GM13977 (cell line): ENCODE results near the gene STUM.

ENCODE experiments used
- DNase-seq: peaks from one replicate; pipeline ENCODE4 v3.0.0; 2012; ENCODE audit warnings: low spot score
- in situ Hi-C: fragments of 300-500 bp; cut with MboI; formaldehyde crosslinking; loops from one replicate; pipeline ENCODE4 v1.12.0; 2022; ENCODE audit warnings: low sequenced_read_pairs, low pct_unique_long_range_greater_than_20kb, mixed read lengths, inconsistent platforms; ENCODE audit not compliant: unreplicated experiment
- TF ChIP-seq, protein P1 (sequence below): IDR thresholded peaks from 2 replicates; pipeline ENCODE4 v1.5.1; 2012; ENCODE audit warnings: mild to moderate bottlenecking, control low read depth; ENCODE audit not compliant: insufficient read depth; ENCODE audit errors: extremely low read depth, missing control alignments

STUM gene

DNA sequence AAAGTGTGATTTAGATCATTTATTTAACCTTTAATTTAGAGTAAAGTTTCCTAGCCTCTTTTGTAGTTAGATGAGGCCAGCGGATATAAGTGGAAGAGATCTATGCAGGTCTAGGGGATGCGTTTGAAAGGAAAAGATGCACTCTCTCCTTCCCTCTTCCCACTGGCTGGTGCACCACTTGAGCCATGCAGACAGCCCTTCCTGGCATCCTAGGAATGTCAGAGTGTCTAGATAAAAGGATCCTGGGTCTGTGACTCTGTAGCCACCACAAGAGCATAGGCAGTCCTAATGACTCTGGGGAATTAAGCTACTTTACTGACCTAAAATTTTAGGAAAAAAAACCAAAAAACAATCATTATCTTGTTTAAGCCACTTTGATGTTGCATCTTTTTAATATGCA, 16.0 kb upstream of the STUM start:
- TF ChIP-seq, protein P1, sequence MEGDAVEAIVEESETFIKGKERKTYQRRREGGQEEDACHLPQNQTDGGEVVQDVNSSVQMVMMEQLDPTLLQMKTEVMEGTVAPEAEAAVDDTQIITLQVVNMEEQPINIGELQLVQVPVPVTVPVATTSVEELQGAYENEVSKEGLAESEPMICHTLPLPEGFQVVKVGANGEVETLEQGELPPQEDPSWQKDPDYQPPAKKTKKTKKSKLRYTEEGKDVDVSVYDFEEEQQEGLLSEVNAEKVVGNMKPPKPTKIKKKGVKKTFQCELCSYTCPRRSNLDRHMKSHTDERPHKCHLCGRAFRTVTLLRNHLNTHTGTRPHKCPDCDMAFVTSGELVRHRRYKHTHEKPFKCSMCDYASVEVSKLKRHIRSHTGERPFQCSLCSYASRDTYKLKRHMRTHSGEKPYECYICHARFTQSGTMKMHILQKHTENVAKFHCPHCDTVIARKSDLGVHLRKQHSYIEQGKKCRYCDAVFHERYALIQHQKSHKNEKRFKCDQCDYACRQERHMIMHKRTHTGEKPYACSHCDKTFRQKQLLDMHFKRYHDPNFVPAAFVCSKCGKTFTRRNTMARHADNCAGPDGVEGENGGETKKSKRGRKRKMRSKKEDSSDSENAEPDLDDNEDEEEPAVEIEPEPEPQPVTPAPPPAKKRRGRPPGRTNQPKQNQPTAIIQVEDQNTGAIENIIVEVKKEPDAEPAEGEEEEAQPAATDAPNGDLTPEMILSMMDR, result no peak
- DNase-seq, result no peak
- in situ Hi-C loops, result no loop called here

DNA sequence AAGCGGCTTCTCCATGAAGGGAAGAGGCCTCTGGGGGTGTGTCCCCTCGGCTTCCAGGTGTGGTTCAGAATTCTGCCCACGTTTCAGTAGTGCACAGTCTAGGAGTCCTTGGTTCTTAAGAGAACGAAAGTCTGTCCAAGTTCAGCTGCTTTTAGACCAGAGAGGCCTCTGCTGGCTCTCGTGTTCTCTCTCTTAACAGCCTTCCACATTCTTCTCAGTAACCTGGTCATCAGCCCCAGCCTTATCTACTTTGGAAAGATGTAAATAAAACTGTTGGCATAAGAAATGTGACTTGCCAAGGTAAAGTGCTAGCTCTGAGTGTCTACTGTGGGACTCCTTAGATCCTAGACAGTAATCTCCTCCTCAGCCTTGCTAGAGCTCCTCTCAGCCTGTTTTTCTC, 15.3 kb upstream of the STUM start:
- in situ Hi-C loops, result no loop called here
- TF ChIP-seq, protein P1, result no peak
- no peak for DNase-seq

DNA sequence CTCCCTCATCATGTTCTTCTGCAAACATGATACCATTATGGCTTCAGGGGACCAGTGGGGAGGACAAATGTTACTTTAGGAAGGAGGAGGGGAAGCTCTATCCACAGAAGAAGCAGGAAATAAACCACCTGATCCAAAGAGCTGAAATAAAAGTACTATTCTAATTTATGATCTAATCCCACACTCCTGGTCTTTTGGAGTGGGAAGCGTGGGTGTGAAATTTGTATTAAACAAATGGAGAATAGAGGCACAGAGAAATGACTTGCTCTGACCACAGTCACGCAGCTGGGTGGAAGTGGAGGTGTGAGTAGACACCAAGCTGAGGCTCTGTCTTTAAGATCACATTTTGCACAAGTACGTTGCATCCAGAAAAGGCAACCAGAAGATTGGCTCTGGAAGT, 14.5 kb upstream of the STUM start:
- no peak for DNase-seq
- in situ Hi-C loops, result no loop called here
- TF ChIP-seq, protein P1, result no peak

DNA sequence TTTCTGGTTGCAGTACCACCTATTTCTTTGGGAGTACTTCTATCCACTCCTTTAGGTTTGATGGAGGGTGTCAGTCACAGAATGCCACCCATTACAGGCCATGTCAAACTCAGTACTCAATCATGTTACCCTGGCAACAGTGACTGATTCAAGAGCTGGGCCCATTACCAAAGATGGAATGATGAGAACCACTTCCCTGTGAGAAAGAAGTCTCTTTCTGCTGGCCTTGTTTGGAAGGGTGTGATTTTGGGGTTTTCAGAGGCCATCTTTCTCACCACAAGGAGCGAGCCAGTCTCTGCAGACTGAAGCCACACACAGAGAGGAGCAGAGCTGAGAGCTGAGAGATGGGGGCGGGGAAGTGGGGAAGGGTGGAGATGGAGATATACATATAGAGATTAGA, 13.9 kb upstream of the STUM start:
- TF ChIP-seq, protein P1, result no peak
- no peak for DNase-seq
- in situ Hi-C loops, result no loop called here

DNA sequence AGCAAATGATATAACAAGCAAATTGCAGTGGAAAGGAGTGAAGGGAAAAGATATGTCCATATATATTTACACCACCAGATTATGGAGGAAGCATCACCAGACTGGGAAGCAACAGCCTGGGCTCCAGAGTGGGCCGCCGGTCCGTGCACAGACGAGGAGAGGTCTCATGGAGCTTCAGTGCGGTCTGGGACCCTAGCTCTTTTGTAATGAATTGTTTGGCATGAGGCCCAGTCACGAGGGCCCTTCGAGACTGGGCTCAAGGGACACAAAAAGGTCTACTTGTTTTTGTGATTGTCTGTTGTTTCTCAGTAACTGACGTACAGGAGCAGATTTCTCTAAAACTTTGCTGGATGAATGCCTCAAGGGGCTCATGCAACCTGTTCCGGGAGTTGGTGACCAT, 12.9 kb upstream of the STUM start:
- TF ChIP-seq, protein P1, result no peak
- in situ Hi-C loops, result no loop called here
- no peak for DNase-seq

DNA sequence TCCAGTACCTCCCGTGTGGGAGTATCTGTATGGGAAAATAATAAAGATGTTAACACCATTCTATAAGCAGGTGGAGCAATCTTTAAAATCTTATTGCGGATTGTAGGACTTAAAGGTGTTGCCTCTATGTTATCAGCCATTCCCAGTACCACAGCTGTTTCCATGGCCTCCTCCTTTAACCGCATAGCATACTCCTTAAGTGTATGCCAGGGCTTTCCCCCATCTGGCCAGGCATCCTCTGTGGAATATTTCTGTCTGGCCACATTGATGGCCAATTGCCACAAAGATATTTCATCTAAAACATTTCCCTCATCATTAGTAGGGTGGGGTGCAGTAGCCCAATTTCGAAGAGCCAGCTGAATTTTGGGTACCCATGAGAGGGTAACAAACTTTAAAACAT, 7.3 kb upstream of the STUM start:
- no peak for DNase-seq
- in situ Hi-C loops, result no loop called here
- TF ChIP-seq, protein P1, result no peak
